OCI-LY1 (cell line): ENCODE results near the gene FILIP1.

Source experiments
- H2AFZ ChIP-seq: fragments of 200-600 bp; sonication (generic), shearing (Covaris generic); 2 replicates; pipeline ENCODE4 v1.6.0; 2014; ENCODE audit warnings: antibody characterized with exemption, mild to moderate bottlenecking, low read length
- H3F3A ChIP-seq: fragments of 200-600 bp; sonication (generic), shearing (Covaris generic); 2 replicates; pipeline ENCODE4 v1.6.0; 2014; ENCODE audit warnings: mild to moderate bottlenecking, antibody characterized with exemption, low read length, moderate library complexity; ENCODE audit not compliant: insufficient read depth
- H3K27ac ChIP-seq: fragments of 200-600 bp; sonication (generic); 2 replicates; pipeline ENCODE4 v1.5.1; 2014; ENCODE audit warnings: low read length, mixed run types, mild to moderate bottlenecking, low read depth; ENCODE audit not compliant: poor library complexity, severe bottlenecking
- H3K27me3 ChIP-seq: fragments of 200-600 bp; sonication (generic); 2 replicates; pipeline ENCODE4 v1.6.0; 2014; ENCODE audit warnings: antibody characterized with exemption, mild to moderate bottlenecking, low read length, moderate library complexity; ENCODE audit not compliant: insufficient read depth
- H3K36me3 ChIP-seq: fragments of 200-600 bp; sonication (generic); 2 replicates; pipeline ENCODE4 v1.6.1; 2014; ENCODE audit warnings: mild to moderate bottlenecking, antibody characterized with exemption, low read length, moderate library complexity, mixed read lengths; ENCODE audit not compliant: insufficient read depth
- H3K4me1 ChIP-seq: fragments of 200-600 bp; sonication (generic); 2 replicates; pipeline ENCODE4 v1.5.1; 2014; ENCODE audit warnings: mild to moderate bottlenecking, low read length, moderate library complexity; ENCODE audit not compliant: insufficient read depth, severe bottlenecking
- H3K4me2 ChIP-seq: fragments of 200-600 bp; sonication (generic), shearing (Covaris generic); 2 replicates; pipeline ENCODE4 v1.6.1; 2014; ENCODE audit warnings: low read length
- H3K4me3 ChIP-seq: fragments of 200-600 bp; sonication (generic); 2 replicates; pipeline ENCODE4 v1.5.1; 2014; ENCODE audit warnings: low read length, low read depth, mild to moderate bottlenecking, mixed read lengths; ENCODE audit not compliant: poor library complexity, severe bottlenecking
- H3K79me2 ChIP-seq: fragments of 200-600 bp; shearing (Covaris generic); 2 replicates; pipeline ENCODE4 v1.6.1; 2016; ENCODE audit warnings: mixed run types, low read length, mixed read lengths; ENCODE audit not compliant: insufficient read depth
- H3K9ac ChIP-seq: fragments of 200-600 bp; sonication (generic), shearing (Covaris generic); 2 replicates; pipeline ENCODE4 v1.6.1; 2014; ENCODE audit warnings: mild to moderate bottlenecking, low read length, mixed read lengths
- H3K9me2 ChIP-seq: fragments of 200-600 bp; sonication (generic), shearing (Covaris generic); 2 replicates; pipeline ENCODE4 v1.6.1; 2014; ENCODE audit warnings: low read depth, mild to moderate bottlenecking, low read length, mixed read lengths
- H3K9me3 ChIP-seq: fragments of 200-600 bp; shearing (Covaris generic); 2 replicates; pipeline ENCODE4 v1.6.1; 2014; ENCODE audit warnings: low read length, mixed read lengths
- H4K20me1 ChIP-seq: fragments of 200-600 bp; sonication (generic), shearing (Covaris generic); 2 replicates; pipeline ENCODE4 v1.6.0; 2016; ENCODE audit warnings: mild to moderate bottlenecking, low read length; ENCODE audit not compliant: insufficient read depth
- EZH2 ChIP-seq: fragments of 200-600 bp; sonication (generic), shearing (Covaris generic); IDR thresholded peaks from 2 replicates; pipeline ENCODE4 v1.8.0; 2017; ENCODE audit warnings: borderline replicate concordance, mixed run types, mild to moderate bottlenecking, antibody characterized with exemption, low read length, moderate library complexity, mixed read lengths
- TF ChIP-seq, protein P1 (sequence below): fragments of 200-600 bp; sonication (generic), shearing (Covaris generic); IDR thresholded peaks from 2 replicates; pipeline ENCODE4 v1.5.1; 2017; ENCODE audit warnings: mild to moderate bottlenecking, antibody characterized with exemption, low read length, moderate library complexity, mixed read lengths

The FILIP1 gene

DNA sequence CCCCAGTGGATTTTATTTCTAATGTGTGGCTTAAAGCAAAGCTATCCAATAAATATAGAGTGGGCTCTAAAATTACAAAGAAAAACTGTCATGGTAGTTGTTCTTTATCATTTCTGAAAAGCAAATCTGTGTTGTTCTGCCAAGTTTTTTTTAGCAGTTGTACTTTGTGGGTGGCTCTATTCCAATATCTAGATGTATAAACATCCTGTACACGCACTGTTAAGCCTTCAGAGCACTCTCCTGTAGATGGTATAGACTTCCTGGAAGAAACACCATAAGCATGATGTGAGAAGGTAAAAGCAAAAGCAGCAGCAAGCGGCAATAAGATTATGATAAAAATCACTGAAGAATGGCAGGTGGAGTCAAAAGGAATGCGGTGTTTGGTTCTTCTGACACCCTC is 187.5 kb downstream of the FILIP1 start:
- TF ChIP-seq EZH2 = no peak
- TF ChIP-seq, protein P1, sequence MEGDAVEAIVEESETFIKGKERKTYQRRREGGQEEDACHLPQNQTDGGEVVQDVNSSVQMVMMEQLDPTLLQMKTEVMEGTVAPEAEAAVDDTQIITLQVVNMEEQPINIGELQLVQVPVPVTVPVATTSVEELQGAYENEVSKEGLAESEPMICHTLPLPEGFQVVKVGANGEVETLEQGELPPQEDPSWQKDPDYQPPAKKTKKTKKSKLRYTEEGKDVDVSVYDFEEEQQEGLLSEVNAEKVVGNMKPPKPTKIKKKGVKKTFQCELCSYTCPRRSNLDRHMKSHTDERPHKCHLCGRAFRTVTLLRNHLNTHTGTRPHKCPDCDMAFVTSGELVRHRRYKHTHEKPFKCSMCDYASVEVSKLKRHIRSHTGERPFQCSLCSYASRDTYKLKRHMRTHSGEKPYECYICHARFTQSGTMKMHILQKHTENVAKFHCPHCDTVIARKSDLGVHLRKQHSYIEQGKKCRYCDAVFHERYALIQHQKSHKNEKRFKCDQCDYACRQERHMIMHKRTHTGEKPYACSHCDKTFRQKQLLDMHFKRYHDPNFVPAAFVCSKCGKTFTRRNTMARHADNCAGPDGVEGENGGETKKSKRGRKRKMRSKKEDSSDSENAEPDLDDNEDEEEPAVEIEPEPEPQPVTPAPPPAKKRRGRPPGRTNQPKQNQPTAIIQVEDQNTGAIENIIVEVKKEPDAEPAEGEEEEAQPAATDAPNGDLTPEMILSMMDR = no peak
- Histone ChIP-seq H3K36me3 (no peaks in the 10 kb centered on the region), H4K20me1 (no peaks in the 10 kb centered on the region), H3K27me3 (no peaks in the 10 kb centered on the region), H3K27ac (no peak overlapping the region), H3K4me1 (no peaks in the 10 kb centered on the region), H3K9me2 (no peaks in the 10 kb centered on the region), H3K9ac (no peak overlapping the region), H3K9me3 (no peaks in the 10 kb centered on the region), H3K4me2 (no peak overlapping the region), H3K79me2 (no peaks in the 10 kb centered on the region), H3K4me3 (no peak overlapping the region), H3F3A (no peaks in the 10 kb centered on the region), H2AFZ (no peak overlapping the region)

DNA sequence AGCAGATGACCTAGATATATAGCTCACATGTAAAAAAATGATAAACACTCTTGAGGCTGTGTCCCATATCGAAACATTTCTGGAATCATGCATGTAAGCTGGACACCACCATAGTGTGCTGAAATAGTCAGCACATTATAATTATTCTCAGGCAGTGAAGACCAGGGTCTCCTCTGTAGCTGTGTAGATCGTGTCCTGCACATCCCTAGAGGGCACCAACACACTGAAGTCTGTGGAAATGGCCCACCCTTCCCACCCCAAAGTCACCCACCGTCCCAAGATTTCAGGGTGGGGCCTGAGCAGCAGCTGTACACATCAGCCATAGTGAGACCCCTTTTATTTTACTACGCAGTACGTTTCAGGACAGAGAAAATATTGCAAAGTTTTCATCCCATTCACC is 188.0 kb downstream of the FILIP1 start:
- Histone ChIP-seq H3K36me3 (no peaks in the 10 kb centered on the region), H3K9me3 (no peaks in the 10 kb centered on the region), H3K9me2 (no peaks in the 10 kb centered on the region), H2AFZ (no peak overlapping the region), H3K27ac (no peak overlapping the region), H3K9ac (no peak overlapping the region), H3F3A (no peaks in the 10 kb centered on the region), H3K4me2 (no peak overlapping the region), H3K27me3 (no peaks in the 10 kb centered on the region), H3K4me3 (no peak overlapping the region), H3K79me2 (no peaks in the 10 kb centered on the region), H3K4me1 (no peaks in the 10 kb centered on the region), H4K20me1 (no peaks in the 10 kb centered on the region)
- TF ChIP-seq, protein P1 = no peak
- no peak for TF ChIP-seq EZH2

DNA sequence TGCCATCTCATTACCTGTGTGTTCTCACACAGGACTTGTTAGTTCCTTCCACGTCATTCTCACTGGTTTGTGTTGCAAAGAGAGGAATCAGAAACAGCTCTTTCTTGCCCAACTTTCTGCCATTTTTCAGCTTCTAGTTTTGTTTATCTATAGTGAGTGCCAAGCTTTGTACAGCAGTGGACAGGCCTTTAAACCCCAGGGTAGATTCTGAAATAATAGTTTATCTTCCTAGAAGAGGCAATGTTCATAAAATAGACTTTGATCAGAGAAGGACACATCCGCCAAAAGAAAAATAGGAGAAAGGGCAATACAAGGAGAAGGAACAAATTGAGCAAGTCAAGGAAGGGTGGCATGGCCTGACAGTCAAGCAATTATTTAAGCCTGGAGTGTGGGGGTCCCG is 191.3 kb downstream of the FILIP1 start:
- TF ChIP-seq, protein P1 = no peak
- TF ChIP-seq EZH2 = no peak
- H3K4me2 ChIP-seq = no peak overlapping the region
- H3K79me2 ChIP-seq = no peaks in the 10 kb centered on the region
- no peak overlapping the region for H3K4me3 ChIP-seq
- H3F3A ChIP-seq = no peaks in the 10 kb centered on the region
- H3K9ac ChIP-seq = no peak overlapping the region
- H3K36me3 ChIP-seq = no peaks in the 10 kb centered on the region
- no peaks in the 10 kb centered on the region for H3K9me2 ChIP-seq
- H3K4me1 ChIP-seq = no peaks in the 10 kb centered on the region
- H3K9me3 ChIP-seq = no peaks in the 10 kb centered on the region
- no peaks in the 10 kb centered on the region for H4K20me1 ChIP-seq
- H2AFZ ChIP-seq = no peak overlapping the region
- H3K27ac ChIP-seq = no peak overlapping the region
- H3K27me3 ChIP-seq = no peaks in the 10 kb centered on the region
